ENCODE results near the gene FARS2. TPM values are rescaled to one million over a fixed set of nuclear protein-coding genes. Genes with fewer than 3 reads are reported as not detected.

FARS2 gene
- total and polyA plus RNA-seq, 11 donors = 11.4 to 24.6 (median 20.5) TPM

DNA sequence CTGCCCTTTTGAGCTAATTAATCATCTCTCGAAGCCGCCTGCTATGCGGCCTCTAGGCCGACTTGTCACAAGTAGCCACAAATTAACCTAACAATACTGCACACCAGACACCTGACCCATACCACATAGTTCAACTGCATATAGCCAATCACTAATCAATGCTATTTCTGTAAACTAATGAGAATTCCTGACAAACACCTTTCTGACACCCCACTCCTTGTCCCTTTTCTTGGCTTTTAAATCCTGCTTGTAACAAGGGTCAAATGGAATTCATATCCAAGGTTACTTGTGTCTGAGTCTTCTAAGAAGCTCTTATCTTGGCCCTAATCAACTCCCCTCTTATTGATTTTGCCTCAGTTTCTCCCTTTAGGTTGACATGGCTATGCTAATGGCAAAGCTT, 379.3 kb downstream of the FARS2 start:
- no peak for DNase-seq
- Histone ChIP-seq H3K27me3 (no peaks in the 10 kb centered on the region), H3K9me3 (peaks cover 0 to 19% (median 8%) of the 10 kb centered on the region in 12 donors), H3K4me1 (peaks cover 0 to 21% (median 2%) of the 10 kb centered on the region in 12 donors), H3K27ac (no peak overlapping the region), H3K4me3 (no peak overlapping the region), H3K36me3 (no peaks in the 10 kb centered on the region)
- 88 to 100% (median 99%) methylated on average over 4 of the region's 4 CpGs for WGBS, 4 donors
- no peak for ATAC-seq
- intact Hi-C loops (cut with DNase I) = no loop called here
- TF ChIP-seq, protein P1, sequence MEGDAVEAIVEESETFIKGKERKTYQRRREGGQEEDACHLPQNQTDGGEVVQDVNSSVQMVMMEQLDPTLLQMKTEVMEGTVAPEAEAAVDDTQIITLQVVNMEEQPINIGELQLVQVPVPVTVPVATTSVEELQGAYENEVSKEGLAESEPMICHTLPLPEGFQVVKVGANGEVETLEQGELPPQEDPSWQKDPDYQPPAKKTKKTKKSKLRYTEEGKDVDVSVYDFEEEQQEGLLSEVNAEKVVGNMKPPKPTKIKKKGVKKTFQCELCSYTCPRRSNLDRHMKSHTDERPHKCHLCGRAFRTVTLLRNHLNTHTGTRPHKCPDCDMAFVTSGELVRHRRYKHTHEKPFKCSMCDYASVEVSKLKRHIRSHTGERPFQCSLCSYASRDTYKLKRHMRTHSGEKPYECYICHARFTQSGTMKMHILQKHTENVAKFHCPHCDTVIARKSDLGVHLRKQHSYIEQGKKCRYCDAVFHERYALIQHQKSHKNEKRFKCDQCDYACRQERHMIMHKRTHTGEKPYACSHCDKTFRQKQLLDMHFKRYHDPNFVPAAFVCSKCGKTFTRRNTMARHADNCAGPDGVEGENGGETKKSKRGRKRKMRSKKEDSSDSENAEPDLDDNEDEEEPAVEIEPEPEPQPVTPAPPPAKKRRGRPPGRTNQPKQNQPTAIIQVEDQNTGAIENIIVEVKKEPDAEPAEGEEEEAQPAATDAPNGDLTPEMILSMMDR (IDR thresholded peaks at IDR 0.05) = no peak
- no peak for TF ChIP-seq POLR2A (IDR thresholded peaks at IDR 0.05)

DNA sequence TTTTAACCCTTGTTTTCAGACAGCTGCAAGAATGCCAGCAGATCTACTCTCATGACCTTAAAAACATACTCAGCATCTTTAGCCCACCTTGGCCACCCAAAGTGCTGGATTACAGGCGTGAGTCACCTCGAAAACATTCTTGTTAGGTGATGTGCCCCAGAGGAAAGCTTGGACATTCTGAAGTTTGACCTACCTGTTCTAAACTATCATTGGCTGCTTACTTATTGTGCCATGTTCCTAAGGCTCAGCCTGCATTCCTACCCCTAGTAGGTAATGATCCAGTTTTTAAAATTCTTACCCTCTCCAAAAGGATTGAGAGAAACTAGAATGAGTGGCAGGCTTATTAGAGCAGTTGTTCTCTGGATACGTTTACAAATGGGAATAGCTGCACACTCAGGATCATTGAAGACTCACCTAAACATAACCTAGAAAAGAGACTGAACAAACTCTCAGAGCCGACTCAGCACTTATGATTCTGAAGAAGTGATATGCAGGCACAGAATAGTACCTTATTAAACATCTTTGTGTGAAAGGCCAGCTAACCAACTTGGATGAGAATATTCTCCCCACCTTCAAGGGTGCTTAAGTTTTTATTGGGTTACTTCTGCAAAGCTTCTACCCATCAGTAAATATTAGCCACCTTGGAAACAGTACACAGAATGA, 383.3 kb downstream of the FARS2 start:
- peak overlapping the region in 2 of 12 donors; percentile 2 to 43 for H3K27ac ChIP-seq
- WGBS, 4 donors = 81 to 90% (median 89%) methylated on average over 4 of the region's 4 CpGs
- H3K4me3 ChIP-seq = no peak overlapping the region
- intact Hi-C loops (cut with DNase I) = no loop called here
- peaks cover 0 to 14% (median 8%) of the 10 kb centered on the region in 12 donors for H3K9me3 ChIP-seq
- no peak for TF ChIP-seq POLR2A (IDR thresholded peaks at IDR 0.05)
- TF ChIP-seq, protein P1 (IDR thresholded peaks at IDR 0.05) = no peak
- no peaks in the 10 kb centered on the region for H3K27me3 ChIP-seq
- ATAC-seq = peak in 1 of 4 donors; percentile 21
- peaks cover 0 to 28% (median 7%) of the 10 kb centered on the region in 12 donors for H3K4me1 ChIP-seq
- no peaks in the 10 kb centered on the region for H3K36me3 ChIP-seq
- DNase-seq = no peak

DNA sequence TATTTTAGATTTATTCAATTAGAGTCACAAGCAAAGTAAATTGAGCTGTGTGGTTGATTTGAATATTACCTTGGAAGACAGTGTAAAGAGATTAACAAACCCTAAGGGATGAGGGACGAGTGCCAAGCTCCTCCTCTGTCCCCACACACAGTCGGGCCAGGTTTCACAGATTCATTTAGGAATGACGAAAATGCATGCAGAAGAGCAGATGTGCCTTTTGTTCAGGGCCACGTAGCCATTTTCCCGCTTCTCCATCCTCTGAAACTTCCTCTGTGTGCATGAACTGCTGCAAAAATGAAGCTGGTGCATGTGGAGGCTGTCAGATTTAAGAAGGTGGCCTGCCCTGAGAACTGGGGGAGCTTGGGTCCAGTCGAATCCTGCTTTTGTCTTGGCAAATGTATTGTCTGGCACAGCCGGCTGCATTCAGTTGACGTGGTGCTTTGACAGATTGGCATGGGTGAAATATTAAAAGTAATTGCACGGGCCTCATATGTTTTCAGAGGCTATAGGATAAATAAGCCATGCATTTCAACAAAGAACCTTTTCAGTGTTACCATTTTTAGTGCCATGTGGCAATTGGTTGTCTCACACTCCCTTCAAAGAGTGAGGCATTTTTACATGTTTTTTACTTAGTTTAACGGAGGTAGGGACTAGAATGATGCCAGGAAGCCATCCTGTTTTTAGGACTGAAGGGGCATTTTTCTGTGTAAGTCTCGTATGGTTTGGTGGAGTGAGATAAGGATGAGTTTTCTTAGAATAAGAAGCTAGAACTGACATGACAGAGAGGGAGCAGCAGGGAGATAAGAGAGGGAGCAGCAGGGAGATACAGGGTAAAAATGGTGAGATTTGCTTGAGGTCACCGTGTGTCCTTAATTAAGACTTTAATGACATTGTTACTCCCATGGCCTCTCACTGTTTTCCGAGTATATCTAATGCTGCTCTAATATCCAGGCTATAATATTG, 384.3 kb downstream of the FARS2 start:
- H3K27ac ChIP-seq = peak overlapping the region in 2 of 12 donors; percentile 2 to 43
- ATAC-seq (peak in 3 of 4 donors; percentile 5 to 27 (median 21)), DNase-seq (no peak)
- intact Hi-C loops (cut with DNase I) = no loop called here
- peaks cover 0 to 8% (median 4%) of the 10 kb centered on the region in 12 donors for H3K9me3 ChIP-seq
- no peaks in the 10 kb centered on the region for H3K27me3 ChIP-seq
- no peak overlapping the region for H3K4me3 ChIP-seq
- 58 to 61% (median 59%) methylated on average over 13 of the region's 13 CpGs for WGBS, 4 donors
- TF ChIP-seq, protein P1 (IDR thresholded peaks at IDR 0.05) = no peak
- no peak for TF ChIP-seq POLR2A (IDR thresholded peaks at IDR 0.05)
- peaks cover 0 to 28% (median 7%) of the 10 kb centered on the region in 12 donors for H3K4me1 ChIP-seq
- H3K36me3 ChIP-seq = no peaks in the 10 kb centered on the region
